ENCODE data around the gene RBM18. TPM values are rescaled to one million over a fixed set of nuclear protein-coding genes. Genes with fewer than 3 reads are reported as not detected.

RBM18 gene
- total and polyA plus RNA-seq, 2 donors = 10.6 to 11.6 TPM

DNA sequence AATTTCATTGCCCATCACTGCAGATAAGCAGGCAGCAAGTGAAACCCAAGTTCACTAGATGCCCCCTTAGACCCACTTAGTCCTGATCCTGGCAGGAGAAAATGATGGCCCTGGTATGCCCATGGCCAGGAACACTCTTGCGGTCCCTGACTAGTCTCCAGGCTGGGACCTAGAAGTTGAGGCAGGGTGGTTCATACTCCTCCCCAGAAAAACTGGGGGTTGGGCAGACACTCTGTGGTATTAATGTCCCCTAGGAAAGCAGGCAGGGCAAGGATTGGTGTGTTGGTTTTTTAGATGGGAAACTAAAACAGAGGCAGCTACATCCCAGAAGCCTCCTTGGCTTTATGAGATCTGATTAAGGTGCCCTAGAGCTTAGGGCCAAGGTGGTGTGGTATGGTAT is 49.0 kb downstream of the RBM18 start:
- H3K4me3 ChIP-seq (ENCODE audit: low read length in 2 of 2) = no peak overlapping the region
- H3K9me3 ChIP-seq (ENCODE audit: control insufficient read depth in 2 of 2, insufficient read depth in 1 of 2, low read length in 1 of 2) = peaks cover 5 to 12% of the 10 kb centered on the region in 2 donors

DNA sequence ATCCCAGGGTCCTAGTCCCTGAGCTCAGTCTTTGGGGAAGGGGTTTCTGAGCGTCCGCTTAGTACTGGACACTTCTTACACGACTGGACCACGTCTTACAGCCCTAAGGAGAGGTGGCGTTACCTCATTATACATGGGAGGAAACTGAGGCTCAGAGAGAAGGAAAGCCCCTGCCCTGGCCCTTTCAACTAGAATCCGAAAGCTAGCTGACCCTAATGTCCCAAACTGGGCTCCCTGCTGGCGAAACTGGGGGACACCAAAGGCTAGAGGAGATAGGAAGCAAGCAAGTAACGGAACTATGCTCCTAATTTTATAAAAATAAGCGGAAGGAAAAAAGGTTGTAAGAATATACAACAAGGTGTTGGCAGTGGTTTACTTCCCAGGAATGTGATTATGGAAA is 50.1 kb downstream of the RBM18 start:
- Histone ChIP-seq H3K27me3 (ENCODE audit: control insufficient read depth in 2 of 2, insufficient read depth in 1 of 2, low read length in 1 of 2) (peaks cover 71 to 91% of the 10 kb centered on the region in 2 donors), H3K36me3 (ENCODE audit: control insufficient read depth in 2 of 2, insufficient read depth in 2 of 2, low read length in 1 of 2) (no peaks in the 10 kb centered on the region), H3K27ac (ENCODE audit: low read depth in 1 of 2, low read length in 1 of 2) (no peak overlapping the region), H3K9me3 (ENCODE audit: control insufficient read depth in 2 of 2, insufficient read depth in 1 of 2, low read length in 1 of 2) (peaks cover 5 to 12% of the 10 kb centered on the region in 2 donors), H3K4me3 (ENCODE audit: low read length in 2 of 2) (no peak overlapping the region), H3K4me1 (ENCODE audit: control insufficient read depth in 2 of 2, insufficient read depth in 2 of 2, low read length in 2 of 2) (peaks cover 8 to 23% of the 10 kb centered on the region in 2 donors)
- 87% methylated on average over 9 of the region's 9 CpGs for WGBS
- DNase-seq (ENCODE audit: low read depth in 6 of 9, low spot score in 9 of 9) = no peak

More for the DNA sequence above, 49.0 kb downstream of the RBM18 start:
- WGBS = 100% methylated on average over 1 of the region's 1 CpG
- H3K27ac ChIP-seq (ENCODE audit: low read depth in 1 of 2, low read length in 1 of 2) = no peak overlapping the region
- H3K36me3 ChIP-seq (ENCODE audit: control insufficient read depth in 2 of 2, insufficient read depth in 2 of 2, low read length in 1 of 2) = no peaks in the 10 kb centered on the region
- H3K4me1 ChIP-seq (ENCODE audit: control insufficient read depth in 2 of 2, insufficient read depth in 2 of 2, low read length in 2 of 2) = peaks cover 8 to 34% of the 10 kb centered on the region in 2 donors
- peaks cover 81 to 95% of the 10 kb centered on the region in 2 donors for H3K27me3 ChIP-seq (ENCODE audit: control insufficient read depth in 2 of 2, insufficient read depth in 1 of 2, low read length in 1 of 2)
- no peak for DNase-seq (ENCODE audit: low read depth in 6 of 9, low spot score in 9 of 9)

DNA sequence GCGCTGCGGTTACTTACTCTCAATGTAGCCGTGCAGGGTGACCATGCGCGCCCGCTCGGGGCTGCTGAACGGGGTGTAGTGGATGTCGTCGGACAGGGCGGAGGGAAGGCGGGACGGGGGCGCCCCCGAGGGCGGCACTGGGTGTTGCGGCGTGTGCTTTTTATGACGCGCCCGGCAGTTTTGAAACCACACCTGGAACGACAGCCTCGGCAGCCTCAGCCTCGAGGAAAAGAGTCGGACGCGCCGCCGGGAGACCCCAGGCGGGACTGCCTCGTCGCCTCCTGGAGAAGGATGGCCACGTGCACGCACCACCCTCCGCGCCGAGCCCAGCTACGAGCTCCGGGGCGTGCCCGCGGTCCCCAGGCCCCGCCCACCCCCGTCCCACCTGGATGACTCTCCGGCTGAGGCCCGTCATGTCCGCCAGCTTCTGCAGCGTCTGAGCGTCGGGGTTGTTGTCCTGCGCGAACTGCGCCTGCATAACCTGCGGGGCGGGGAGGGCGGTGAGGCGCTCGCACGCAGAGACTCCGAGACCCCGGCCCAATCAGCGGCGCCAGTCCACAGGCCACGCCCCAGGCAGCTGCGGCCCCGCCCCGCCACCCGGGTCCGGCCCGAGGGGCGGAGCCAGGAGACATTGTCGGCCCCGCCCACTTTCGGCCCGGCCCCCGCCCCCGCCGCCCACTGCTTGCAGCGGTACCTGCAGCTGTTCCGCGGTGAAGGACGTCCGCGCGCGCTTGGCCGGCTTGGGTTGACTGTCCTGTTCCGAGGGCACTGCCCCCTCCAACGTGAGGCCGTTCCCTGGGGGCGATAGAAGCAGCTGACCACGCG is 50.8 kb downstream of the RBM18 start:
- peak in 8 of 9 donors; percentile 8 to 70 (median 44) for DNase-seq (ENCODE audit: low read depth in 6 of 9, low spot score in 9 of 9)
- Histone ChIP-seq H3K4me3 (ENCODE audit: low read length in 2 of 2) (peak overlapping the region; percentile 16 to 45), H3K9me3 (ENCODE audit: control insufficient read depth in 2 of 2, insufficient read depth in 1 of 2, low read length in 1 of 2) (peaks cover 5 to 7% of the 10 kb centered on the region in 2 donors)

DNA sequence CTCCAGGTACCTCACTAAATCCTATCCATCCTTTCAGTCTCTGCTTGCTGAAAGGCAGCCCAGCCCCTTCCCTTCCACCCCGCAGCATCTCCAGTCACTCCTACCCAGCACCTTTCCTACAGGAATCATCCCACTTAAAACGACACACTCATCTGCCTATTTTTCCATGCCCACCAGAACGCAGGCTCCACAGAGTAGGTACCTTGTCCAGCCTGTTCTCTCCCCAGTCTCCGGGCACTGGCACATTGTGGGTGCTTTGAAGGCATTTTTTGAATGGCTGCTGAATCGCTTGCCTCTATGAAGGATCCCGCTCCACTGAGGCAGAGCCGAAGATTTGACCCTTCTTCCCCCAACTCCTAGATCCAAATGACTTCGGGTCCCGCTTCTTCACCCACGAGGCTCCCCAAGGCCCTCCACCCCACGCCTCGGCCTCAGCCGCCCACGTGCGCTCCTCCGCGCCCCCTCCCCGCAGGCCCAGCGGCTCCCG is 51.5 kb downstream of the RBM18 start:
- 43% methylated on average over 20 of the region's 20 CpGs for WGBS
- no peaks in the 10 kb centered on the region for H3K36me3 ChIP-seq (ENCODE audit: control insufficient read depth in 2 of 2, insufficient read depth in 2 of 2, low read length in 1 of 2)
- H3K9me3 ChIP-seq (ENCODE audit: control insufficient read depth in 2 of 2, insufficient read depth in 1 of 2, low read length in 1 of 2) = peaks cover 5 to 6% of the 10 kb centered on the region in 2 donors
- peaks cover 61 to 80% of the 10 kb centered on the region in 2 donors for H3K27me3 ChIP-seq (ENCODE audit: control insufficient read depth in 2 of 2, insufficient read depth in 1 of 2, low read length in 1 of 2)
- DNase-seq (ENCODE audit: low read depth in 6 of 9, low spot score in 9 of 9) = no peak
- peak overlapping the region in 1 of 2 donors; percentile 45 for H3K4me3 ChIP-seq (ENCODE audit: low read length in 2 of 2)
- H3K4me1 ChIP-seq (ENCODE audit: control insufficient read depth in 2 of 2, insufficient read depth in 2 of 2, low read length in 2 of 2) = peaks cover 8 to 12% of the 10 kb centered on the region in 2 donors
- no peak overlapping the region for H3K27ac ChIP-seq (ENCODE audit: low read depth in 1 of 2, low read length in 1 of 2)

More for the DNA sequence above, 50.8 kb downstream of the RBM18 start:
- Histone ChIP-seq H3K4me1 (ENCODE audit: control insufficient read depth in 2 of 2, insufficient read depth in 2 of 2, low read length in 2 of 2) (peaks cover 8 to 16% of the 10 kb centered on the region in 2 donors), H3K27me3 (ENCODE audit: control insufficient read depth in 2 of 2, insufficient read depth in 1 of 2, low read length in 1 of 2) (peaks cover 64 to 86% of the 10 kb centered on the region in 2 donors), H3K36me3 (ENCODE audit: control insufficient read depth in 2 of 2, insufficient read depth in 2 of 2, low read length in 1 of 2) (no peaks in the 10 kb centered on the region), H3K27ac (ENCODE audit: low read depth in 1 of 2, low read length in 1 of 2) (no peak overlapping the region)
- WGBS = 3% methylated on average over 93 of the region's 93 CpGs

DNA sequence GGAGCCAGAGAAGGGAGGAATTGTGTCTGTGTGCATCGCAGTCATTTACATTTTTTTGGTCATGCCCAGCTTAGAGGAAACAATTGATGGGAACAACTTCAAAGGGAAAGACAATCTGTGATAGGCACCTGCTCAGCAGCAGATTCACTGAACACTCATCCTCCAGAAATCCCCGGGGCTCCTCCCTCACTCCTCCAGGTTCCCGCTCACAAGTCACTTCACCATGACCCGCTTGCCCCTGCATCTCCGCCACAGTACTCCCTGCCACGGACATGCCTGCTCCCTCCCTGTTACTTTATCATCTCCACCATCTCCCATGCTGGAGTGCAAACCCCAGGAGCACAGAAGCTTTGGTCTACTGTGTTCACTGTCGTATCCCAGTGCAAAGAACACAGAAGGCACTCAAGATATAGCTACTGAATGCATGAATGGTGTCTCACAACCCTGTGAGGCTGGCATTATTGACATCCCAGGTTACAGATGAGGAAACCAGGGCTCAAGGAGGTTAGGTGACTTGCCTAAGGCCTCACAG is 52.1 kb downstream of the RBM18 start:
- peaks cover 56 to 77% of the 10 kb centered on the region in 2 donors for H3K27me3 ChIP-seq (ENCODE audit: control insufficient read depth in 2 of 2, insufficient read depth in 1 of 2, low read length in 1 of 2)
- WGBS = 93% methylated on average over 7 of the region's 7 CpGs
- peaks cover 8 to 12% of the 10 kb centered on the region in 2 donors for H3K4me1 ChIP-seq (ENCODE audit: control insufficient read depth in 2 of 2, insufficient read depth in 2 of 2, low read length in 2 of 2)
- H3K36me3 ChIP-seq (ENCODE audit: control insufficient read depth in 2 of 2, insufficient read depth in 2 of 2, low read length in 1 of 2) = no peaks in the 10 kb centered on the region
- peaks cover 5 to 6% of the 10 kb centered on the region in 2 donors for H3K9me3 ChIP-seq (ENCODE audit: control insufficient read depth in 2 of 2, insufficient read depth in 1 of 2, low read length in 1 of 2)
- no peak overlapping the region for H3K27ac ChIP-seq (ENCODE audit: low read depth in 1 of 2, low read length in 1 of 2)
- DNase-seq (ENCODE audit: low read depth in 6 of 9, low spot score in 9 of 9) = no peak
- no peak overlapping the region for H3K4me3 ChIP-seq (ENCODE audit: low read length in 2 of 2)

DNA sequence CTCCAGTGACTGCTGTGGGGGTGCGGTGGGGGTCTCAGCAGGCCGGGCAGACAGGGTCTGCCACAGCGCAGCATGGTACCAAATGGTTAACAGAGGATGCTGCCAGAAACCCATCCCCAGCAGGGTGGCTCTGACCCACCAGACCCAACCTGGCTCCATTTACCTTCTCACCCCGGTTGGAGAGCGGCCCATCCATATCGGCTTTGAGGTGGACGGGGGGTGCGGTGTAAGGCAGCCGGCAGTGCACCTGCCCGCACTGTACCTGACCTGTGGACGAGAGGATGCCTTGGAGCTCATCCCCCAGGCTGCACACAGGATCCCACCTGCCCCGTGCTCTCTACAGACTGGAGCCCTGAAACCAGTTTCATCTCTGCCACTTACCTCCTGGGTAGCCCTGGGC is 55.2 kb downstream of the RBM18 start:
- WGBS = 96% methylated on average over 12 of the region's 12 CpGs

DNA sequence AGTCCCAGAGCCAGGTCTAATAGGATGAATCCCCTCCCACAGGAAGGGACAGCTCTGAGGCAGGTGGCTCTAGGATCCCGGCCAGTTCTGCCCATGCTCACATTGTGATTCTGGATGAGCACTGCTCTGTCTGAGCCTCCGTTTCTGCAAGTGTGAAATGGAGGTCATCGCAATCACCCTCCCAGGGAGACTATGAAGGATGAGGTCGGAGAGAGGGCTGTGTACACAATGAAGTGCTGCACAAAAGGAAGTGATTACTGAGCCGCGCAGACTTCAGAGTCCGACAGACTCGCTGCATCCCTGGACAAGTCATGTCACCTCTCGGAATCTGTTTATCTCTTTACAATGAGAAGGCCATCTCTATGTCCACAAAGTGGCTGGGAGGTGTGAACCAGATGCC is 57.5 kb downstream of the RBM18 start:
- Histone ChIP-seq H3K36me3 (ENCODE audit: control insufficient read depth in 2 of 2, insufficient read depth in 2 of 2, low read length in 1 of 2) (no peaks in the 10 kb centered on the region), H3K4me1 (ENCODE audit: control insufficient read depth in 2 of 2, insufficient read depth in 2 of 2, low read length in 2 of 2) (no peaks in the 10 kb centered on the region), H3K9me3 (ENCODE audit: control insufficient read depth in 2 of 2, insufficient read depth in 1 of 2, low read length in 1 of 2) (no peaks in the 10 kb centered on the region), H3K27me3 (ENCODE audit: control insufficient read depth in 2 of 2, insufficient read depth in 1 of 2, low read length in 1 of 2) (peaks cover 6 to 28% of the 10 kb centered on the region in 2 donors), H3K27ac (ENCODE audit: low read depth in 1 of 2, low read length in 1 of 2) (no peak overlapping the region), H3K4me3 (ENCODE audit: low read length in 2 of 2) (no peak overlapping the region)
- 96% methylated on average over 9 of the region's 9 CpGs for WGBS
- no peak for DNase-seq (ENCODE audit: low read depth in 6 of 9, low spot score in 9 of 9)

More for the DNA sequence above, 55.2 kb downstream of the RBM18 start:
- peaks cover 29 to 51% of the 10 kb centered on the region in 2 donors for H3K27me3 ChIP-seq (ENCODE audit: control insufficient read depth in 2 of 2, insufficient read depth in 1 of 2, low read length in 1 of 2)
- no peak overlapping the region for H3K27ac ChIP-seq (ENCODE audit: low read depth in 1 of 2, low read length in 1 of 2)
- DNase-seq (ENCODE audit: low read depth in 6 of 9, low spot score in 9 of 9) = no peak
- H3K4me1 ChIP-seq (ENCODE audit: control insufficient read depth in 2 of 2, insufficient read depth in 2 of 2, low read length in 2 of 2) = peaks cover 8 to 12% of the 10 kb centered on the region in 2 donors
- H3K9me3 ChIP-seq (ENCODE audit: control insufficient read depth in 2 of 2, insufficient read depth in 1 of 2, low read length in 1 of 2) = peaks cover 5 to 6% of the 10 kb centered on the region in 2 donors
- H3K36me3 ChIP-seq (ENCODE audit: control insufficient read depth in 2 of 2, insufficient read depth in 2 of 2, low read length in 1 of 2) = no peaks in the 10 kb centered on the region
- H3K4me3 ChIP-seq (ENCODE audit: low read length in 2 of 2) = no peak overlapping the region

DNA sequence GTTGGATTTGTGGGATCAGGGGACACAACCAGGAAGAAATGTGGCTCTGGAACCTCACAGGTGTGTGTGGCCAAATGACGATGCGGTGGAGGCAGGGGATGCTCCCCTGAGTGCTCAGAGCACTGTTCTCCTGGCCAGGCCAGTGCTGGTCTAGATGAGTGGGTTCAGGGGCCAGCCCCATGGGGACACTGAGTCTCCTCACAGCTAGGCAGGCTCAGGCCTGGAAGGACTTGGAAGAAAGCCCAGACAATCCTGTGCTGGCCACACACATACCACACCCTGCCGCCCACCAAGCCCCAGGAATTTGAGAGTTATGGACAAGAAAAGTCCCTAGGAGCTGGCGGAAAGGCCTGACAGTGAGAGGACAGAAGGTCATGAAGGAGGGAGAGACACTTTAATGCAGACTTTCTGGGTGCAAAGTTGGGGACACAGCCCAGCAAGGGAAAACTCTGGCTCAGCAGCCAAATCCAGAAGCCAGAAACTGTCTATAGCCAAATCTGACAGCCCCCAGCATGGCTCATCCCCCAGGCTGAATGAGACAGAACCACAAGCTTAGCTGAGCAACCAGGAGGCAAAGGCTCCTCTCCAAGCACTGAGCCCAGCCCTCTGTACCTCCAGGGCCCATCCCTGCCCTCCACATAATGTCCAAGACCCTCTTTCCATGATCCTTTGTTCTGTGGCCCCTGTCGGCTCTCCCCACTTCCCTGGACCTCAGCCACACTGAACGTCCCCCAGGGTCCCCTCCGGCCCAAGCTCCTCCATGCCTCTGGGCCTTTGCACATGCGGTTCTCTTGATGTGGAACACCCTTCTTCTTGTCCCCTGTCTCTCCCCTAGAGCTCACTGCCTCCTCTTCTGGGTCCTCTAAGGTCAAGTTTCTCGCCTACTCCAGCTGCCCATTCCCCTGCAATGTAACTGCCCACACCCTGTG is 58.3 kb downstream of the RBM18 start:
- H3K9me3 ChIP-seq (ENCODE audit: control insufficient read depth in 2 of 2, insufficient read depth in 1 of 2, low read length in 1 of 2) = no peaks in the 10 kb centered on the region

More for the DNA sequence above, 58.3 kb downstream of the RBM18 start:
- H3K4me3 ChIP-seq (ENCODE audit: low read length in 2 of 2) = no peak overlapping the region
- WGBS = 94% methylated on average over 9 of the region's 9 CpGs
- no peak overlapping the region for H3K27ac ChIP-seq (ENCODE audit: low read depth in 1 of 2, low read length in 1 of 2)
- no peaks in the 10 kb centered on the region for H3K4me1 ChIP-seq (ENCODE audit: control insufficient read depth in 2 of 2, insufficient read depth in 2 of 2, low read length in 2 of 2)
- DNase-seq (ENCODE audit: low read depth in 6 of 9, low spot score in 9 of 9) = no peak
- no peaks in the 10 kb centered on the region for H3K36me3 ChIP-seq (ENCODE audit: control insufficient read depth in 2 of 2, insufficient read depth in 2 of 2, low read length in 1 of 2)
- H3K27me3 ChIP-seq (ENCODE audit: control insufficient read depth in 2 of 2, insufficient read depth in 1 of 2, low read length in 1 of 2) = peaks cover 0 to 21% of the 10 kb centered on the region in 2 donors
